GM19240 (cell line): ENCODE data around the gene ALDOC.
"Not testable (repeated sequence)": the region's sequence is repeated elsewhere in the genome, so short reads cannot be mapped to it uniquely, and the experiment has no call there.

Experiments used
- DNase-seq: peaks from one replicate; pipeline ENCODE4 v3.0.0; 2011; ENCODE audit warnings: low spot score; ENCODE audit not compliant: insufficient read length

Gene ALDOC

GRCh38 chr17:28576758-28577465 lies at the start of gene ALDOC:
ALDOC (minus strand) TSS chr17:28576895; CDS start chr17:28575532, 1,363 bp downstream.
- DNase-seq, result peak; percentile 91

DNA sequence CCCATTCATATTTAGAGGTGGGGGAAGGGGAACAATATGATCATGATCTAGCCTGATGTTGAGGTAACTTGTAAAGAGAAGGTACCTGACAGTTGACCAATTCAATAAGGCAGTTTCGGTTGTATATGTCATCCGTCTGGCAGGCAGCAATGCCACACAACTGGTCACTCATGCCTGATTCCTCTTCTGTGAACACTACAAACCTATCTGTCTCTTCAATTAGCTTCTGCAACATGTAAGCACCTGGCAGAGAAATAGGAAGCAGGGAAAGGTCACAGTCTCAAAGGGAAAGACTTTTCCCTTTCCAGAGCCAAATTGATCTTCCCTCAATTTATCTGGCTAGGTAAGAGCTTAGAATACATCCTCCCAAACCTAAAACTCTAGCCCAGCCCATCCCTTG lies 47.5 kb upstream of the ALDOC start:
- no peak for DNase-seq

DNA sequence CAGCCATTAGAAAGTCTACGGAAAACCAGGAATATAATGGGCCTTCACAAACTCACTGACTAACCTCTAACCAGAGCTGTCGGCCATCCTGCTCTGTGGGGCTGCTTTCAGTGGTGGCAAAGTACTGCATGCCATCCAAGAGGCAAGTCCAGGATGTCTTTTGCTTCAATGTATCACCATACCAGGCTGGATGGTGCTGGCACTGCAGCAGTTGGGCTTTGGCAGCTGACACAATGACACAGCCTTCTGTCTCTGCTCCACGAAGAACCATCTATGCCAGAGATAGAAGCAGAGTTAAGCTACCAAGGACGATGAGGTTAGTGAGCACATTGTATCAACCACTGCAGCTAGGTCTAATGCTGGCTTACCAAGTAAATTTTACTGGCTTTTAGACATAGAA lies 47.0 kb upstream of the ALDOC start:
- DNase-seq, result no peak

DNA sequence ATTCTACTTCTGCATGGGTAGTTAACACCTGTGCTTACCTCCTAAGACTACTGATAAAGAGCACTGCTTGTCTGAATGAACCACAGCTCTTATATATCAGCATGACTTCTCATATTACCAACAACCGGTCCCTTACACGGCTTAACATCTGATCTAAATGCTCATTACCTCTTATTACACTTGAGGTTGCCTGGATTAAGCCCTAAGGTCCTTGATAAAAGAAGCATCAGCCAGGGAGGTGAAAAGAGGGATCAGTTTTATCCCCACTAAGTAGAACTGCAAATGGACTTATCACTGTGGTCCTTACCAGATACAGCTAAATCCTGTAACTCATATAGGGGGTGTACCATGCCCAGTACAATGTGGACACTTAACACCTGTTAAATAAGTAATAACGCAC lies 45.5 kb upstream of the ALDOC start:
- DNase-seq, result no peak

- no peak for DNase-seq
These were observed 43.3 kb upstream of the ALDOC start for GRCh38 chr17:28620010-28620409.

- no peak for DNase-seq
These were observed 41.8 kb upstream of the ALDOC start for GRCh38 chr17:28618464-28618863.

DNA sequence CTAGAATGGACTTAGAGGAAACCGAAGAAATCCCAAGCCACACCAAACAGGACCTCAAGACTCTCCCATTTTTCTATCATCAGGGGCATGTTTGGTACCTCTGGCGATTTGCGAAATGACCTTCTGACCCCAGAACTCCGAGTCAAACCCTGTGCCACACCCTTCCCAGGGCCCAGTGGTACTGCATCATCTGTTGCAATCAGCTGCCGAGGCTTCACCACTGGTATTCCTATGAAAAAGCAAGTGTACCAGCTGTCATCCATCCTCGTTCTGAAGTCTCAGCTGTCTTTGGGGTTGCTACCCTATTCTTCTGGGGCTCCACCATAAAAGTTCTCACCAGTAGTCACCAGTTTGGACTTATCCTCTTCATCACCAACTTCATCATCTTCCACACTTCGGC lies 39.6 kb upstream of the ALDOC start:
- no peak for DNase-seq

GRCh38 chr17:28615260-28615940 lies 38.7 kb upstream of the ALDOC start:
- no peak for DNase-seq

DNA sequence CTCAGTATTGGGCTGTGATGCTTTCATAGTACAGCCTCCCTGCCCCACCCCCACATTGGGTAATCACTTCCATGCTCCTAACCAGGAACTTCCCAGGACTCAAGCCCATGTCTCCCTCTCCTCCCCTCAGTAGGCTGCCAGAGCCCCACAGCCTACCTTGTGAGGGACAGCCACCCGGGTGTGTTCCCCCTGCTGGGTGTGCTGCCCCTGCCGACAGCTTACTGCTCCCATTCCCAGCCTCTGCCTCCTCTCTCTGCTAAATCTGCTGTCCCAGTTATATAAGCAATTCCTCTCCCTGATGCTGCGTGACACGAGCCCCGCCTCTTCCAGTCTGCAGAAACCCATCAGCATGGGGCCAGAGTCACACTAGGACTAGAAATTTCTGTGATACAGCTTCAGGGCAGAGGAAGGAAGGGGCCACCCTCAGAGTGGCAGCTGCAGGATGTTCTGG lies 37.3 kb upstream of the ALDOC start, which contains the start of gene RSKR:
RSKR (minus strand) TSS at position 255 of the 451 bp plus-strand sequence; CDS start at position 231, 24 bp downstream.
- DNase-seq, result no peak

GRCh38 chr17:28612936-28613872 lies 36.5 kb upstream of the ALDOC start:
- peak; percentile 27 for DNase-seq

- no peak for DNase-seq
These were observed 35.8 kb upstream of the ALDOC start for GRCh38 chr17:28612531-28612930.

DNA sequence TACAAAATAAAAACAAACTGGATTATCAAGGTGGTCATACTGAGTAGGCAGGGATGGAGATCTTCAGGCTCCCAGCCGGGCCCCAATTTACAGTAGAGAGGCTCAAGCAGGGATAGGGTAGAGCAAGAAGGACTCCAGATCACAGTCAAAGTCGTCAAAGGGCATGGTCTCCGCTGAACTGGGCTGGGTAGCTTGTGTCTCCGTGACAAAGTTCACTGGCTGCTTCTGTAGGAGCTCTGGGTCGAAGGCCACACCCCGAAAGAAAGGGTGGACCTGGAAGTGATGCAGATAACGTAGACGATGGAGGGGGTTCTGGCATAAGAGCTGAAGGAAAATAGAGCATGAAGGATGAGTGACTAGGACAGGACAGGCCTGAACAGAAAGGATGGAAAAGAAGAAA lies 33.7 kb upstream of the ALDOC start:
- DNase-seq, result no peak

GRCh38 chr17:28604031-28604430 lies 27.3 kb upstream of the ALDOC start:
- not testable (repeated sequence) for DNase-seq

DNA sequence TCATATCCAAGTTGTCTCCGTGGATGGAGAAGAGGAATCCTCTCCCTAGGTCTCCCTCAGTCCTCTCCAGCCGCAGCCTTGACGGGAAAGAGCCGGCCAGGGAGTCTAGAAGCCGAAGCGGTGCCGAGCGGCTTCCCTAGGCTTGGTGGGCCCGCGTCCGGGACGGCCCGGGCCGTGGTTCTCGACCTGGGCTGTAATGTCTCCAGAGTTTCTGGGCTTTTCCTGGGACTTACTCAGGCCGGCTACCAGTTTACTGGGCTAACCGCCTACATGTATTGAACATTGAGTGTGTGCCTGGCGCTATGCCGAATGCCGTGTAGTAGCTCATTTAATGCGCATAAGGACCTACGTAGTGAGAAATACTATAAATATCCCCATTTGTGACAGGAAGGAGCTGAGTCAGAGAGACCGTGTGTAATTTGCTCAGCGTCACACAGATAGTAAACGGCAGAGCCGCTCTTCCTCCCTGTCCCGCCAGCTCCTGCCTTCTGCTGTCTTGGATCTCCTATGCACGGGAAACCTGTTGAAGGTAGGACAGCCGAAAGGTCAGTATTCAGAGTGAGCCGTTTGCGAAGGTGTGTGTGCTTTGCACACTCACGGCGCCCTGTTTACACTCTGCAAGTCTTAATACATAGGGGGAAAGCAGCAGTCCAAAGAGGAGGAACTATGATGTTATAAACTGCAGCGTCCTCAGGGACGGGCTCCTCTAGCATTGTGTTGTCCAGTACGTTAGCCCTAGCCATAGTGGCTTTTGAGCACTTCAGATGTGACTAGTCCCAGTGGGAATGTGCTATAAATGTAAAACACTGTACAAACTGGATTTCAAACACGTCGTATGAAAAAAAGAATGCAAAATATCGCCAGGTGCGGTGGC lies 22.9 kb upstream of the ALDOC start:
- peak; percentile 59 for DNase-seq

GRCh38 chr17:28598799-28599310 lies 22.2 kb upstream of the ALDOC start, which contains the start of gene SPAG5:
SPAG5 (minus strand) TSS chr17:28599025; CDS start chr17:28598946, 79 bp downstream.
- peak; percentile 97 for DNase-seq

DNA sequence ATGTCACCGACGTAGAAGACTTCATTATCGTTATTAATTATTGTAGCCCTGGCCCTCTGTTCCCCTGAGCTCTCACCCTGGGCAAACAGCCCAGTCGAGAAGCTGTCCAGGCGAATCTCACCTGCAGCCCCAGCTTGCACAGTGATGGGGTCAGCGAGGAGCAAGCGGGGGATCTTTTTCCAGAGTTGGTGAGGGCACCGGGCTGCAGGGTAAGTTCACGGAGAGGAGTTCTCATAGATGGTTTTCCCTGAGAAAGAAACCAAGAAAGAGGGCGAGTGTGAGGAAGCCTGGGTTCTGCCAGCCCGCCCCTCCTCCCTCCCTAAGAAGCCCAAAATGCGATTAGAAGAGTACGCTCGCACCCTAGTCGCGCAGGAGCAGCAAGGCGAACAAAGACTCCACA lies 21.7 kb upstream of the ALDOC start:
- DNase-seq, result no peak

DNA sequence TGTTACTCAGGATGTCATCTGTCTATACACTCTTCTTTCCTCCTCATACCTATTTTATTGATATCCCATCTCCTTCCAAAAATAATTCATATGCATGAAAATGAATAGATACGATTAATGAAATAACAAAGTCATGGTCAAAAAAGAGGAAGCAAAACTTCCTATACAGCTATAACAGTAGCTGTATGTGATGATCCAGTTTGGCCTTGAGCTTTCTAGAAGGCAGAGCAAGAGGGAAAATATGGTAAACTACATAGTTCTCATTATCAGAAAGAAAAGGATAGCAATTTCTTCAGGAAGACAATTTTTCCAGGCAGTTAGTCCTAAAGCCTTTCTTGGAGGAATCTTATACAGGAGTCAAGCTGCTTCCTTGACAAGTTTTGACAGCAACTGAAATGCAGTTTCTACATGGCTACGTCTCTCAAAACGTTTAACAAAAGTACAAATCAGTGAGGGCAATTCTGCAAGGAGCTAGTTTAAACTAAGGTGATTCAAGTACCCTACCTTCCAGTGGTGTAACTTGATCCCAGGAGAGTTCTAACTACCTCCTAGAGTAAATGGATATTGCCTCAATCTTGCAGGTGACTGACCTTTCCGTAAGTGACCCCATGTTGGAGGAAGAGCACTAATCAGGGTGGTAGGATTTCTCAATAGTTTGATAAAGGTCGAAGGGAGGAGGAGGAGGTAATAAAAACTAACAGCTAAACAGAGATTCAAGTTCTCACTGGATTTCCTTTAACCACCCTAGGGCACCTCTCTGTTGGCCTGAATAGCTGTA lies 21.1 kb upstream of the ALDOC start:
- no peak for DNase-seq

- no peak for DNase-seq
These were observed 15.6 kb upstream of the ALDOC start for GRCh38 chr17:28592260-28592659.

- DNase-seq, result no peak
These were observed 9.2 kb upstream of the ALDOC start for GRCh38 chr17:28585851-28586250.

DNA sequence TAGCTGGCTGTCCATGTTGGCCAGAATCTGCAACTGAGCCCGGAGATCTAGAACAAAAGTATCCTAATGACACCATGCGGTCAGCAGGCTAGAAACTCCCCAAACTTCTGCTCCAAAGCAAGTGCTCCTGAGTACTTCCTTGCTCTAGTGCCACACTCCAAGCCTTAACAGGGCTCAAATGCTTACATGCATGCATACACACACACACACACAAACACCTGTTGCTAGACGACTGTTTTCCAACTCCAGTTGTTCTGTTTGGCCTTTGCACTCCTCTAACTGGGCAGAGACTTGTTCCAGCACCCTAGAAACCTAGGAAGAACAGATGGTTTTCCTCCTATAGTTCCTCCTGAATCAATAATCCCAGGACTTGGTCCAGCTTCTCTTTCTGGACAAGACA lies 7.7 kb upstream of the ALDOC start:
- no peak for DNase-seq
